GM23338 (cell line): ENCODE data around the gene ADD3. TPM values are rescaled to one million over a fixed set of nuclear protein-coding genes. Genes with fewer than 3 reads are reported as not detected.

Source experiments
- ATAC-seq: fragments of 200-7000 bp; cut with Tn5 transposase; 3 replicates; pipeline ENCODE4 v1.9.1; 2020
- DNase-seq: peaks from one replicate; pipeline ENCODE4 v3.0.0-alpha.2; 2015; ENCODE audit warnings: low spot score
- H2AFZ ChIP-seq: fragments of 200-600 bp; sonication (generic); 2 replicates; pipeline ENCODE4 v1.8.0; 2016; ENCODE audit warnings: antibody characterized with exemption, mild to moderate bottlenecking, moderate library complexity
- H3F3A ChIP-seq: fragments of 200-600 bp; sonication (generic); replicated peaks from 2 replicates; pipeline ENCODE4 v1.8.0; 2017; ENCODE audit warnings: antibody characterized with exemption, mixed run types, low read depth
- H3K27ac ChIP-seq: fragments of 200-600 bp; sonication (generic); 2 replicates; pipeline ENCODE4 v1.6.1; 2016; ENCODE audit warnings: low read depth
- H3K27me3 ChIP-seq: fragments of 200-600 bp; sonication (generic); 2 replicates; pipeline ENCODE4 v1.8.0; 2016; ENCODE audit warnings: mild to moderate bottlenecking, mixed run types, moderate library complexity; ENCODE audit not compliant: insufficient read depth
- H3K36me3 ChIP-seq: fragments of 200-600 bp; sonication (generic); 2 replicates; pipeline ENCODE4 v1.8.0; 2016; ENCODE audit warnings: mild to moderate bottlenecking; ENCODE audit not compliant: insufficient read depth
- H3K4me1 ChIP-seq: fragments of 200-600 bp; sonication (generic); 2 replicates; pipeline ENCODE4 v1.8.0; 2016; ENCODE audit warnings: mild to moderate bottlenecking, moderate library complexity; ENCODE audit not compliant: insufficient read depth
- H3K4me2 ChIP-seq: fragments of 200-600 bp; sonication (generic); 2 replicates; pipeline ENCODE4 v1.7.1; 2017; ENCODE audit warnings: mixed run types
- H3K4me3 ChIP-seq: fragments of 200-600 bp; sonication (generic); 2 replicates; pipeline ENCODE4 v1.6.1; 2016; ENCODE audit warnings: mixed run types
- H3K79me2 ChIP-seq: fragments of 200-600 bp; sonication (generic); replicated peaks from 2 replicates; pipeline ENCODE4 v1.8.0; 2017; ENCODE audit warnings: mild to moderate bottlenecking; ENCODE audit not compliant: insufficient read depth
- H3K9me2 ChIP-seq: fragments of 200-600 bp; sonication (generic); 2 replicates; pipeline ENCODE4 v1.8.0; 2017; ENCODE audit not compliant: insufficient read depth
- H4K20me1 ChIP-seq: fragments of 200-600 bp; sonication (generic); replicated peaks from 2 replicates; pipeline ENCODE4 v1.8.0; 2017; ENCODE audit warnings: mild to moderate bottlenecking; ENCODE audit not compliant: insufficient read depth
- H3K27ac Mint-ChIP-seq: 2 replicates; pipeline ENCODE4 v1.8.0; 2020; ENCODE audit warnings: inconsistent platforms, mild to moderate bottlenecking, moderate library complexity, mixed read lengths
- H3K27me3 Mint-ChIP-seq: 3 replicates; pipeline ENCODE4 v1.8.0; 2022; ENCODE audit warnings: low read depth, mild to moderate bottlenecking, moderate library complexity, mixed read lengths, inconsistent platforms; ENCODE audit not compliant: insufficient read depth, poor library complexity
- H3K36me3 Mint-ChIP-seq: 3 replicates; pipeline ENCODE4 v1.8.0; 2021; ENCODE audit warnings: low read depth, mild to moderate bottlenecking, inconsistent platforms, moderate library complexity, mixed read lengths
- H3K4me1 Mint-ChIP-seq: 3 replicates; pipeline ENCODE4 v1.8.0; 2020; ENCODE audit warnings: mild to moderate bottlenecking, inconsistent platforms, mixed read lengths
- H3K4me3 Mint-ChIP-seq: 3 replicates; pipeline ENCODE4 v1.8.0; 2021; ENCODE audit warnings: moderate library complexity, mild to moderate bottlenecking, inconsistent platforms, mixed read lengths
- H3K9me3 Mint-ChIP-seq: 3 replicates; pipeline ENCODE4 v1.8.0; 2020; ENCODE audit warnings: moderate library complexity, mild to moderate bottlenecking, inconsistent platforms, mixed read lengths
- CREB1 ChIP-seq: fragments of 250-450 bp; sonication (Bioruptor Pico); IDR thresholded peaks from 2 replicates; pipeline ENCODE4 v1.5.0; 2020; ENCODE audit warnings: low read depth, mild to moderate bottlenecking, moderate library complexity
- CTCF ChIP-seq, 2 experiments: fragments of 200-600 bp in 1 of 2; sonication (generic) in 1 of 2; conservative IDR thresholded peaks; 2 replicates each; pipeline versions ENCODE4 v1.5.1 to v1.6.1; 2016 to 2017; ENCODE audit warnings: antibody characterized with exemption in 2 of 2, low read depth in 2 of 2, mild to moderate bottlenecking in 2 of 2, moderate library complexity in 1 of 2
- JUNB ChIP-seq: IDR thresholded peaks from one replicate; pipeline ENCODE4 v1.6.1; 2016; ENCODE audit warnings: antibody characterized with exemption; ENCODE audit not compliant: unreplicated experiment
- NANOG ChIP-seq: IDR thresholded peaks from 2 replicates; pipeline ENCODE4 v1.6.1; 2016; ENCODE audit warnings: antibody characterized with exemption, borderline replicate concordance
- STAT1 ChIP-seq: IDR thresholded peaks from one replicate; pipeline ENCODE4 v1.6.1; 2016; ENCODE audit warnings: antibody characterized with exemption; ENCODE audit not compliant: unreplicated experiment
- ZNF331 ChIP-seq: fragments of 250-450 bp; sonication (Bioruptor Pico); IDR thresholded peaks from 2 replicates; pipeline ENCODE4 v1.5.0; 2020; ENCODE audit warnings: low read depth, mild to moderate bottlenecking, moderate library complexity
- polyA plus RNA-seq: library from polyadenylated mRNA; unstranded; fragments of >200 nt; fragmentation: Nextera tagmentation; extraction: Ambion mirVana; gene quantifications from 2 replicates; pipeline ENCODE4 v1.2.1, GENCODE V29; 2016
- total RNA-seq: library from RNA; depleted of rRNA; stranded (reverse); fragments of >200 nt; shearing (Covaris generic); gene quantifications from 2 replicates; pipeline ENCODE4 v1.2.3, GENCODE V29; 2014
- TF ChIP-seq, protein P1 (sequence below): fragments of 250-450 bp; sonication (Bioruptor Pico); IDR thresholded peaks from 2 replicates; pipeline ENCODE4 v1.5.0; 2020; ENCODE audit warnings: mild to moderate bottlenecking, moderate library complexity
- TF ChIP-seq, protein P2 (sequence below): IDR thresholded peaks from one replicate; pipeline ENCODE4 v1.6.1; 2018; ENCODE audit warnings: antibody characterized with exemption; ENCODE audit not compliant: unreplicated experiment

The ADD3 gene
- total and polyA plus RNA-seq, 2 experiments from 2014 or later: 68.5 to 767 TPM

DNA sequence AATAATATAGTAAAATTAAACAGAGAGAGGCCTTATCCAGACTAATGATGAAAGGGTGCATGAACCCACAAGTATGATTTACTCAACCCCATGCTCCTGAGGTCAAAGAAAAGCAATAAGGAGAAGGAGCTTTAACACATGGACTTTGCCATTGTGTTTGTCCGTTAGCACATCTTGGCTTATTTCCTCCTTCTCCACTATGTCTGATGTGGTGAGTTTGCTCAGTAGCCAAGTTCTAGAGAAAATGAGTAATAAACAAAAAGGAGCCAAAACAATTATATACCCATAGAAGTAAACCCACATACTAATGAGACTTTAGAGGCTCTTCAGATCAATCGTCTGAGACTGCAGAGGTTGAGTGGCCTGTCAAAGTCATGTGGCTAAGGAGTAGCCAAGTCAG is 26.1 kb upstream of the ADD3 start:
- H3K4me2 ChIP-seq: no peak overlapping the region
- H3K4me3 ChIP-seq: no peak overlapping the region
- Mint-ChIP-seq H3K27me3 (no peaks in the 10 kb centered on the region), H3K4me3 (no peak overlapping the region), H3K27ac (no peak overlapping the region), H3K4me1 (peaks cover 6% of the 10 kb centered on the region; the same call in 2 of the 3 replicates), H3K36me3 (no peaks in the 10 kb centered on the region), H3K9me3 (peaks cover 5% of the 10 kb centered on the region; the same call in 2 of the 3 replicates)
- H3K9me2 ChIP-seq: no peaks in the 10 kb centered on the region
- H3K4me1 ChIP-seq: no peaks in the 10 kb centered on the region
- H3K27me3 ChIP-seq: no peaks in the 10 kb centered on the region
- H4K20me1 ChIP-seq: no peaks in the 10 kb centered on the region
- no peaks in the 10 kb centered on the region for H3F3A ChIP-seq
- TF ChIP-seq CTCF (conservative IDR thresholded peaks at IDR 0.05; ENCODE audit: low read depth in 2 of 2) (no peak), JUNB (no peak)
- H3K36me3 ChIP-seq: no peaks in the 10 kb centered on the region
- ATAC-seq (no peak), DNase-seq (no peak)
- no peak overlapping the region for H3K27ac ChIP-seq
- no peaks in the 10 kb centered on the region for H3K79me2 ChIP-seq
- H2AFZ ChIP-seq: no peak overlapping the region

DNA sequence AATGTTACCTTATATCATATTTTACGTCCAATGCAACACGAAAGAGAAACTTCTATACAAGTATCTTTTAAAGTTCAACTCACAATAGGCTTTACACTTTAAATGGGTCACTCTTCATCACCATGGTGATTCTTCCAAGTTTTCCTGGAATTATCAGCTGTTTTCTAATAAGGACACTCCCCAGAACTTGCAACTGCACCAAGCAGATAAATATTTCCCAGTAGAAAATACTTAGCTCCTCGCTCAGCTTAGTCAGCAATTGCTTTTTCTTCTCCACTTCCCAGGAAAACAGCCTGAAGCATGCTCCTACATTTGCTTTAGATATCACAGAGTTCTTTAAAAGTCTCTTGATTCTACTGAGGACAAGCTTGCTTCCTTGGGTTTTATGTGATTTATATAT is 25.7 kb upstream of the ADD3 start:
- Mint-ChIP-seq H3K9me3 (peaks cover 5% of the 10 kb centered on the region; the same call in 2 of the 3 replicates), H3K36me3 (no peaks in the 10 kb centered on the region), H3K27ac (no peak overlapping the region), H3K27me3 (no peaks in the 10 kb centered on the region), H3K4me1 (peaks cover 5% of the 10 kb centered on the region; the same call in 1 of the 3 replicates), H3K4me3 (no peak overlapping the region)
- Histone ChIP-seq H3K4me1 (no peaks in the 10 kb centered on the region), H3K79me2 (no peaks in the 10 kb centered on the region), H3K27me3 (no peaks in the 10 kb centered on the region), H3F3A (no peaks in the 10 kb centered on the region), H2AFZ (no peak overlapping the region), H3K4me3 (no peak overlapping the region), H4K20me1 (no peaks in the 10 kb centered on the region), H3K9me2 (no peaks in the 10 kb centered on the region), H3K4me2 (no peak overlapping the region), H3K27ac (no peak overlapping the region), H3K36me3 (no peaks in the 10 kb centered on the region)
- DNase-seq (no peak), ATAC-seq (no peak)
- TF ChIP-seq CREB1 (CRISPR knock-in tag) (no peak), NANOG (no peak), ZNF331 (CRISPR knock-in tag) (no peak), JUNB (no peak), STAT1 (no peak), CTCF (conservative IDR thresholded peaks at IDR 0.05; ENCODE audit: low read depth in 2 of 2) (no peak)
- TF ChIP-seq, protein P1, sequence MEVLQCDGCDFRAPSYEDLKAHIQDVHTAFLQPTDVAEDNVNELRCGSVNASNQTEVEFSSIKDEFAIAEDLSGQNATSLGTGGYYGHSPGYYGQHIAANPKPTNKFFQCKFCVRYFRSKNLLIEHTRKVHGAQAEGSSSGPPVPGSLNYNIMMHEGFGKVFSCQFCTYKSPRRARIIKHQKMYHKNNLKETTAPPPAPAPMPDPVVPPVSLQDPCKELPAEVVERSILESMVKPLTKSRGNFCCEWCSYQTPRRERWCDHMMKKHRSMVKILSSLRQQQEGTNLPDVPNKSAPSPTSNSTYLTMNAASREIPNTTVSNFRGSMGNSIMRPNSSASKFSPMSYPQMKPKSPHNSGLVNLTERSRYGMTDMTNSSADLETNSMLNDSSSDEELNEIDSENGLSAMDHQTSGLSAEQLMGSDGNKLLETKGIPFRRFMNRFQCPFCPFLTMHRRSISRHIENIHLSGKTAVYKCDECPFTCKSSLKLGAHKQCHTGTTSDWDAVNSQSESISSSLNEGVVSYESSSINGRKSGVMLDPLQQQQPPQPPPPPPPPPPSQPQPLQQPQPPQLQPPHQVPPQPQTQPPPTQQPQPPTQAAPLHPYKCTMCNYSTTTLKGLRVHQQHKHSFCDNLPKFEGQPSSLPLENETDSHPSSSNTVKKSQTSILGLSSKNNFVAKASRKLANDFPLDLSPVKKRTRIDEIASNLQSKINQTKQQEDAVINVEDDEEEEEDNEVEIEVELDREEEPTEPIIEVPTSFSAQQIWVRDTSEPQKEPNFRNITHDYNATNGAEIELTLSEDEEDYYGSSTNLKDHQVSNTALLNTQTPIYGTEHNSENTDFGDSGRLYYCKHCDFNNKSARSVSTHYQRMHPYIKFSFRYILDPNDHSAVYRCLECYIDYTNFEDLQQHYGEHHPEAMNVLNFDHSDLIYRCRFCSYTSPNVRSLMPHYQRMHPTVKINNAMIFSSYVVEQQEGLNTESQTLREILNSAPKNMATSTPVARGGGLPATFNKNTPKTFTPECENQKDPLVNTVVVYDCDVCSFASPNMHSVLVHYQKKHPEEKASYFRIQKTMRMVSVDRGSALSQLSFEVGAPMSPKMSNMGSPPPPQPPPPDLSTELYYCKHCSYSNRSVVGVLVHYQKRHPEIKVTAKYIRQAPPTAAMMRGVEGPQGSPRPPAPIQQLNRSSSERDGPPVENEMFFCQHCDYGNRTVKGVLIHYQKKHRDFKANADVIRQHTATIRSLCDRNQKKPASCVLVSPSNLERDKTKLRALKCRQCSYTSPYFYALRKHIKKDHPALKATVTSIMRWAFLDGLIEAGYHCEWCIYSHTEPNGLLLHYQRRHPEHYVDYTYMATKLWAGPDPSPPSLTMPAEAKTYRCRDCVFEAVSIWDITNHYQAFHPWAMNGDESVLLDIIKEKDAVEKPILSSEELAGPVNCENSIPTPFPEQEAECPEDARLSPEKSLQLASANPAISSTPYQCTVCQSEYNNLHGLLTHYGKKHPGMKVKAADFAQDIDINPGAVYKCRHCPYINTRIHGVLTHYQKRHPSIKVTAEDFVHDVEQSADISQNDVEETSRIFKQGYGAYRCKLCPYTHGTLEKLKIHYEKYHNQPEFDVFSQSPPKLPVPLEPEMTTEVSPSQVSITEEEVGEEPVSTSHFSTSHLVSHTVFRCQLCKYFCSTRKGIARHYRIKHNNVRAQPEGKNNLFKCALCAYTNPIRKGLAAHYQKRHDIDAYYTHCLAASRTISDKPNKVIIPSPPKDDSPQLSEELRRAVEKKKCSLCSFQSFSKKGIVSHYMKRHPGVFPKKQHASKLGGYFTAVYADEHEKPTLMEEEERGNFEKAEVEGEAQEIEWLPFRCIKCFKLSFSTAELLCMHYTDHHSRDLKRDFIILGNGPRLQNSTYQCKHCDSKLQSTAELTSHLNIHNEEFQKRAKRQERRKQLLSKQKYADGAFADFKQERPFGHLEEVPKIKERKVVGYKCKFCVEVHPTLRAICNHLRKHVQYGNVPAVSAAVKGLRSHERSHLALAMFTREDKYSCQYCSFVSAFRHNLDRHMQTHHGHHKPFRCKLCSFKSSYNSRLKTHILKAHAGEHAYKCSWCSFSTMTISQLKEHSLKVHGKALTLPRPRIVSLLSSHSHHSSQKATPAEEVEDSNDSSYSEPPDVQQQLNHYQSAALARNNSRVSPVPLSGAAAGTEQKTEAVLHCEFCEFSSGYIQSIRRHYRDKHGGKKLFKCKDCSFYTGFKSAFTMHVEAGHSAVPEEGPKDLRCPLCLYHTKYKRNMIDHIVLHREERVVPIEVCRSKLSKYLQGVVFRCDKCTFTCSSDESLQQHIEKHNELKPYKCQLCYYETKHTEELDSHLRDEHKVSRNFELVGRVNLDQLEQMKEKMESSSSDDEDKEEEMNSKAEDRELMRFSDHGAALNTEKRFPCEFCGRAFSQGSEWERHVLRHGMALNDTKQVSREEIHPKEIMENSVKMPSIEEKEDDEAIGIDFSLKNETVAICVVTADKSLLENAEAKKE: no peak
- TF ChIP-seq, protein P2, sequence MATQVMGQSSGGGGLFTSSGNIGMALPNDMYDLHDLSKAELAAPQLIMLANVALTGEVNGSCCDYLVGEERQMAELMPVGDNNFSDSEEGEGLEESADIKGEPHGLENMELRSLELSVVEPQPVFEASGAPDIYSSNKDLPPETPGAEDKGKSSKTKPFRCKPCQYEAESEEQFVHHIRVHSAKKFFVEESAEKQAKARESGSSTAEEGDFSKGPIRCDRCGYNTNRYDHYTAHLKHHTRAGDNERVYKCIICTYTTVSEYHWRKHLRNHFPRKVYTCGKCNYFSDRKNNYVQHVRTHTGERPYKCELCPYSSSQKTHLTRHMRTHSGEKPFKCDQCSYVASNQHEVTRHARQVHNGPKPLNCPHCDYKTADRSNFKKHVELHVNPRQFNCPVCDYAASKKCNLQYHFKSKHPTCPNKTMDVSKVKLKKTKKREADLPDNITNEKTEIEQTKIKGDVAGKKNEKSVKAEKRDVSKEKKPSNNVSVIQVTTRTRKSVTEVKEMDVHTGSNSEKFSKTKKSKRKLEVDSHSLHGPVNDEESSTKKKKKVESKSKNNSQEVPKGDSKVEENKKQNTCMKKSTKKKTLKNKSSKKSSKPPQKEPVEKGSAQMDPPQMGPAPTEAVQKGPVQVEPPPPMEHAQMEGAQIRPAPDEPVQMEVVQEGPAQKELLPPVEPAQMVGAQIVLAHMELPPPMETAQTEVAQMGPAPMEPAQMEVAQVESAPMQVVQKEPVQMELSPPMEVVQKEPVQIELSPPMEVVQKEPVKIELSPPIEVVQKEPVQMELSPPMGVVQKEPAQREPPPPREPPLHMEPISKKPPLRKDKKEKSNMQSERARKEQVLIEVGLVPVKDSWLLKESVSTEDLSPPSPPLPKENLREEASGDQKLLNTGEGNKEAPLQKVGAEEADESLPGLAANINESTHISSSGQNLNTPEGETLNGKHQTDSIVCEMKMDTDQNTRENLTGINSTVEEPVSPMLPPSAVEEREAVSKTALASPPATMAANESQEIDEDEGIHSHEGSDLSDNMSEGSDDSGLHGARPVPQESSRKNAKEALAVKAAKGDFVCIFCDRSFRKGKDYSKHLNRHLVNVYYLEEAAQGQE: no peak
